ENCODE data around the gene TMEM176A. TPM values are rescaled to one million over a fixed set of nuclear protein-coding genes. Genes with fewer than 3 reads are reported as not detected.

Gene TMEM176A
- total RNA-seq, 1 experiment from 2014 or later: 0.39 TPM

DNA sequence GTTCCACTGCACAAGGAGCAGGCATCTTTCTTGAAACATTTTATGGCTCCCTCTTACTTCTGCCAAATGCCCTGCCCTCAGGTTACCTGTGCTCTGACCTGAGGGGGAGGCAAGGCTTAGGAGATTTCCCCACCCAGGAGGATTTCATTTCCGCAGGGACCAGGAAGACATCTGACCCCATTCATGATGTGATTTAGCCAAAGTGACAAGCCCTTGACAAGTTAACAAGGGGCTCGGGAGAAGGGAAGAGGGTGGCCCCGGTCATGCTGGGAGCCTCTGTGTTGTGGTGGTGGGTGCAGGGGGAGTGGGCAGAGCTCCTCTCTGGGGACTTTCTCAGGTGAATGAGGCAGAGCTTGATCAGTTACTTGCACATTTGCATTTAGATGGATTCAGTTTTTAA is 44.4 kb upstream of the TMEM176A start:
- ChIA-PET CTCF (interaction anchor here (0.7 kb wide), 1 partner anchor 323 kb away, joined by 4 read pairs; no protein-coding TSS in a partner anchor), POLR2A (no interaction called here)
- Histone ChIP-seq H3K9me3 (ENCODE audit: control insufficient read depth, insufficient read depth, low read depth, low read length) (no peaks in the 10 kb centered on the region), H3K4me1 (ENCODE audit: control insufficient read depth, insufficient read depth, low read length) (no peaks in the 10 kb centered on the region), H3K4me3 (ENCODE audit: low read depth in 2 of 2, low read length in 2 of 2) (no peak overlapping the region), H3K27me3 (ENCODE audit: control insufficient read depth, insufficient read depth, low read length) (peaks cover 2% of the 10 kb centered on the region; the same call in 1 of the 2 replicates), H3K27ac (ENCODE audit: low read length) (no peak overlapping the region), H3K36me3 (ENCODE audit: control insufficient read depth, insufficient read depth, low read length) (no peaks in the 10 kb centered on the region)
- intact Hi-C loops (cut with micrococcal nuclease; ENCODE audit: unreplicated experiment): loop anchor here (5.0 to 10.0 kb wide), 2 partner anchors 309 to 471 kb away; no protein-coding TSS in a partner anchor
- no peak for TF ChIP-seq CTCF (IDR thresholded peaks at IDR 0.05)
- no peak for TF ChIP-seq TCF7L2 (IDR thresholded peaks at IDR 0.05; ENCODE audit: low read depth, low read length)
- no peak for TF ChIP-seq SIN3A (IDR thresholded peaks at IDR 0.05; ENCODE audit: borderline replicate concordance, insufficient read depth, low read depth, low read length)
- TF ChIP-seq POLR2AphosphoS5 (IDR thresholded peaks at IDR 0.05; ENCODE audit: low read depth, low read length): no peak
- TF ChIP-seq, protein P1, sequence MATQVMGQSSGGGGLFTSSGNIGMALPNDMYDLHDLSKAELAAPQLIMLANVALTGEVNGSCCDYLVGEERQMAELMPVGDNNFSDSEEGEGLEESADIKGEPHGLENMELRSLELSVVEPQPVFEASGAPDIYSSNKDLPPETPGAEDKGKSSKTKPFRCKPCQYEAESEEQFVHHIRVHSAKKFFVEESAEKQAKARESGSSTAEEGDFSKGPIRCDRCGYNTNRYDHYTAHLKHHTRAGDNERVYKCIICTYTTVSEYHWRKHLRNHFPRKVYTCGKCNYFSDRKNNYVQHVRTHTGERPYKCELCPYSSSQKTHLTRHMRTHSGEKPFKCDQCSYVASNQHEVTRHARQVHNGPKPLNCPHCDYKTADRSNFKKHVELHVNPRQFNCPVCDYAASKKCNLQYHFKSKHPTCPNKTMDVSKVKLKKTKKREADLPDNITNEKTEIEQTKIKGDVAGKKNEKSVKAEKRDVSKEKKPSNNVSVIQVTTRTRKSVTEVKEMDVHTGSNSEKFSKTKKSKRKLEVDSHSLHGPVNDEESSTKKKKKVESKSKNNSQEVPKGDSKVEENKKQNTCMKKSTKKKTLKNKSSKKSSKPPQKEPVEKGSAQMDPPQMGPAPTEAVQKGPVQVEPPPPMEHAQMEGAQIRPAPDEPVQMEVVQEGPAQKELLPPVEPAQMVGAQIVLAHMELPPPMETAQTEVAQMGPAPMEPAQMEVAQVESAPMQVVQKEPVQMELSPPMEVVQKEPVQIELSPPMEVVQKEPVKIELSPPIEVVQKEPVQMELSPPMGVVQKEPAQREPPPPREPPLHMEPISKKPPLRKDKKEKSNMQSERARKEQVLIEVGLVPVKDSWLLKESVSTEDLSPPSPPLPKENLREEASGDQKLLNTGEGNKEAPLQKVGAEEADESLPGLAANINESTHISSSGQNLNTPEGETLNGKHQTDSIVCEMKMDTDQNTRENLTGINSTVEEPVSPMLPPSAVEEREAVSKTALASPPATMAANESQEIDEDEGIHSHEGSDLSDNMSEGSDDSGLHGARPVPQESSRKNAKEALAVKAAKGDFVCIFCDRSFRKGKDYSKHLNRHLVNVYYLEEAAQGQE (IDR thresholded peaks at IDR 0.05; ENCODE audit: insufficient read depth in 1 of 2, low read depth in 2 of 2, low read length in 1 of 2): no peak
- BruUV-seq (replicated peaks): no TSS peak
- in situ Hi-C loops (cut with HindIII; ENCODE audit: low pct_unique_long_range_greater_than_20kb, low sequenced_read_pairs): no loop called here
- DNase-seq (ENCODE audit: low read depth, low spot score) (no peak), ATAC-seq (no peak)

GRCh38 chr7:150756858-150757257 is 43.7 kb upstream of the TMEM176A start:
- TF ChIP-seq POLR2AphosphoS5 (IDR thresholded peaks at IDR 0.05; ENCODE audit: low read depth, low read length): no peak
- TF ChIP-seq, protein P1 (IDR thresholded peaks at IDR 0.05; ENCODE audit: insufficient read depth in 1 of 2, low read depth in 2 of 2, low read length in 1 of 2): no peak
- TF ChIP-seq CTCF (IDR thresholded peaks at IDR 0.05): peak; percentile 43; the same call in 1 of the 2 replicates
- TF ChIP-seq SIN3A (IDR thresholded peaks at IDR 0.05; ENCODE audit: borderline replicate concordance, insufficient read depth, low read depth, low read length): no peak
- no peak for TF ChIP-seq TCF7L2 (IDR thresholded peaks at IDR 0.05; ENCODE audit: low read depth, low read length)
- no peaks in the 10 kb centered on the region for H3K4me1 ChIP-seq (ENCODE audit: control insufficient read depth, insufficient read depth, low read length)
- no peak for ATAC-seq
- intact Hi-C loops (cut with micrococcal nuclease; ENCODE audit: unreplicated experiment): loop anchor here (5.0 to 10.0 kb wide), 2 partner anchors 310 to 472 kb away; no protein-coding TSS in a partner anchor
- peaks cover 2% of the 10 kb centered on the region; the same call in 1 of the 2 replicates for H3K27me3 ChIP-seq (ENCODE audit: control insufficient read depth, insufficient read depth, low read length)
- H3K36me3 ChIP-seq (ENCODE audit: control insufficient read depth, insufficient read depth, low read length): no peaks in the 10 kb centered on the region
- H3K9me3 ChIP-seq (ENCODE audit: control insufficient read depth, insufficient read depth, low read depth, low read length): no peaks in the 10 kb centered on the region
- in situ Hi-C loops (cut with HindIII; ENCODE audit: low pct_unique_long_range_greater_than_20kb, low sequenced_read_pairs): no loop called here
- CTCF ChIA-PET: no interaction called here
- BruUV-seq (replicated peaks): no TSS peak
- no peak for DNase-seq (ENCODE audit: low read depth, low spot score)
- POLR2A ChIA-PET: no interaction called here
- H3K27ac ChIP-seq (ENCODE audit: low read length): no peak overlapping the region
- no peak overlapping the region for H3K4me3 ChIP-seq (ENCODE audit: low read depth in 2 of 2, low read length in 2 of 2)
